ENCODE data around the gene VPS4A.

VPS4A gene

DNA sequence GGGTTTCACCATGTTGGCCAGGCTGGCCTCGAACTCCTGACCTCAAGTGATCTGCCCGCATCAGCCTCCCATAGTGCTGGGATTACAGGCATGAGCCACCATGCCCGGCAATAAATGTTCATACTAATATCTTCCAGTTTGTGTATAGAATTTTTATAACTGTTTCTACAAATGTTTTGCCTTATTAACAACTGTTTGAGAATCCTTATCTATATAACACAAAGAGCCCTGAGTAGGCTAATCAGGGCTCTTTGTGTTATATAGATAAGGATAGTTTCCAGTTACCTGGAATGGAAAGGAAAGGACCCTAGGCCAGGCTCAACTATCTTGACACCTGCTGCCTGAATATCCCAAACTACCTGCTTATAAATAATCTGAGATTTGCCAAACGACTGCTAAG is 57.7 kb downstream of the VPS4A start:
- DNase-seq: no peak

GRCh38 chr16:69371564-69371963 is 60.4 kb downstream of the VPS4A start:
- no peak for DNase-seq

GRCh38 chr16:69373019-69373418 is 61.9 kb downstream of the VPS4A start:
- no peak for DNase-seq

Measured in T-helper 1 cell (primary cell).